ENCODE results near the gene EEA1.

DNA sequence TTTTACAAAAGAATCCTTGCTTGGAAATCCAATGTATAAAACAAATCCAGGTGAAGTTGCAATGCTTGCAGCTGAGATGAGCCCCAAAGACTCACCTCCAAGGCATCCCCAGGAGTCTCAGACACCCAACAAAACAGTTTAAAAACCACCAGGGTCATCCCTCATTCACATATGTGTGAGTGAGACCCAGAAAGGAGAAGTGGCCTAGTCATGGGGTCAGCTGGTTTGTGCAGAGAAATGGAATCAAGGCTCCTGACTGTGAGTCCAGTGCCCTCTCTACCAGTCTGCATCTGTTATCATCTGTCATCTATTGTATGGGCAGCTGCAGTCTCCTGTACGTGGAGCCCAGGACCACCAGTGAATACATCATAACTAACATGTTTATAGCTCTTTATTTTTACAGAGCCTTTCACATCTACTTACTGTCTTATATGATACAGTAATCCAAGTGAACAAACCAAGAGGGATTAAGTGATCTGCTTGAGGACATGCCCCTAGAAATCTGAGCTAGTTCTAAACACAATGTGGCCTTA, 199.3 kb downstream of the EEA1 start:
- TF ChIP-seq SIN3A (IDR thresholded peaks at IDR 0.05; ENCODE audit: low read depth, low read length) (no peak), STAT3 (IDR thresholded peaks at IDR 0.05; ENCODE audit: low read depth, low read length) (no peak), MXI1 (IDR thresholded peaks at IDR 0.05; ENCODE audit: low read depth, low read length) (no peak), TBL1XR1 (IDR thresholded peaks at IDR 0.05; ENCODE audit: low read depth, low read length) (no peak), SMC3 (IDR thresholded peaks at IDR 0.05; ENCODE audit: borderline replicate concordance, low read length) (no peak), PAX8 (IDR thresholded peaks at IDR 0.05) (no peak), TAF1 (IDR thresholded peaks at IDR 0.05; ENCODE audit: borderline replicate concordance, low read depth, low read length) (no peak), SP1 (IDR thresholded peaks at IDR 0.05; ENCODE audit: low read depth, low read length) (no peak)
- TF ChIP-seq, protein P1, sequence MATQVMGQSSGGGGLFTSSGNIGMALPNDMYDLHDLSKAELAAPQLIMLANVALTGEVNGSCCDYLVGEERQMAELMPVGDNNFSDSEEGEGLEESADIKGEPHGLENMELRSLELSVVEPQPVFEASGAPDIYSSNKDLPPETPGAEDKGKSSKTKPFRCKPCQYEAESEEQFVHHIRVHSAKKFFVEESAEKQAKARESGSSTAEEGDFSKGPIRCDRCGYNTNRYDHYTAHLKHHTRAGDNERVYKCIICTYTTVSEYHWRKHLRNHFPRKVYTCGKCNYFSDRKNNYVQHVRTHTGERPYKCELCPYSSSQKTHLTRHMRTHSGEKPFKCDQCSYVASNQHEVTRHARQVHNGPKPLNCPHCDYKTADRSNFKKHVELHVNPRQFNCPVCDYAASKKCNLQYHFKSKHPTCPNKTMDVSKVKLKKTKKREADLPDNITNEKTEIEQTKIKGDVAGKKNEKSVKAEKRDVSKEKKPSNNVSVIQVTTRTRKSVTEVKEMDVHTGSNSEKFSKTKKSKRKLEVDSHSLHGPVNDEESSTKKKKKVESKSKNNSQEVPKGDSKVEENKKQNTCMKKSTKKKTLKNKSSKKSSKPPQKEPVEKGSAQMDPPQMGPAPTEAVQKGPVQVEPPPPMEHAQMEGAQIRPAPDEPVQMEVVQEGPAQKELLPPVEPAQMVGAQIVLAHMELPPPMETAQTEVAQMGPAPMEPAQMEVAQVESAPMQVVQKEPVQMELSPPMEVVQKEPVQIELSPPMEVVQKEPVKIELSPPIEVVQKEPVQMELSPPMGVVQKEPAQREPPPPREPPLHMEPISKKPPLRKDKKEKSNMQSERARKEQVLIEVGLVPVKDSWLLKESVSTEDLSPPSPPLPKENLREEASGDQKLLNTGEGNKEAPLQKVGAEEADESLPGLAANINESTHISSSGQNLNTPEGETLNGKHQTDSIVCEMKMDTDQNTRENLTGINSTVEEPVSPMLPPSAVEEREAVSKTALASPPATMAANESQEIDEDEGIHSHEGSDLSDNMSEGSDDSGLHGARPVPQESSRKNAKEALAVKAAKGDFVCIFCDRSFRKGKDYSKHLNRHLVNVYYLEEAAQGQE (IDR thresholded peaks at IDR 0.05; ENCODE audit: low read depth, low read length): no peak
- TF ChIP-seq, protein P2, sequence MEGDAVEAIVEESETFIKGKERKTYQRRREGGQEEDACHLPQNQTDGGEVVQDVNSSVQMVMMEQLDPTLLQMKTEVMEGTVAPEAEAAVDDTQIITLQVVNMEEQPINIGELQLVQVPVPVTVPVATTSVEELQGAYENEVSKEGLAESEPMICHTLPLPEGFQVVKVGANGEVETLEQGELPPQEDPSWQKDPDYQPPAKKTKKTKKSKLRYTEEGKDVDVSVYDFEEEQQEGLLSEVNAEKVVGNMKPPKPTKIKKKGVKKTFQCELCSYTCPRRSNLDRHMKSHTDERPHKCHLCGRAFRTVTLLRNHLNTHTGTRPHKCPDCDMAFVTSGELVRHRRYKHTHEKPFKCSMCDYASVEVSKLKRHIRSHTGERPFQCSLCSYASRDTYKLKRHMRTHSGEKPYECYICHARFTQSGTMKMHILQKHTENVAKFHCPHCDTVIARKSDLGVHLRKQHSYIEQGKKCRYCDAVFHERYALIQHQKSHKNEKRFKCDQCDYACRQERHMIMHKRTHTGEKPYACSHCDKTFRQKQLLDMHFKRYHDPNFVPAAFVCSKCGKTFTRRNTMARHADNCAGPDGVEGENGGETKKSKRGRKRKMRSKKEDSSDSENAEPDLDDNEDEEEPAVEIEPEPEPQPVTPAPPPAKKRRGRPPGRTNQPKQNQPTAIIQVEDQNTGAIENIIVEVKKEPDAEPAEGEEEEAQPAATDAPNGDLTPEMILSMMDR (IDR thresholded peaks at IDR 0.05 in 2 of 3, conservative IDR thresholded peaks at IDR 0.05 in 1 of 3; ENCODE audit: control insufficient read depth in 2 of 3, extremely low read depth in 1 of 3, insufficient read depth in 1 of 3, low read depth in 3 of 3, low read length in 3 of 3): no peak
- TF ChIP-seq, protein P3, sequence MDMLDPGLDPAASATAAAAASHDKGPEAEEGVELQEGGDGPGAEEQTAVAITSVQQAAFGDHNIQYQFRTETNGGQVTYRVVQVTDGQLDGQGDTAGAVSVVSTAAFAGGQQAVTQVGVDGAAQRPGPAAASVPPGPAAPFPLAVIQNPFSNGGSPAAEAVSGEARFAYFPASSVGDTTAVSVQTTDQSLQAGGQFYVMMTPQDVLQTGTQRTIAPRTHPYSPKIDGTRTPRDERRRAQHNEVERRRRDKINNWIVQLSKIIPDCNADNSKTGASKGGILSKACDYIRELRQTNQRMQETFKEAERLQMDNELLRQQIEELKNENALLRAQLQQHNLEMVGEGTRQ (IDR thresholded peaks at IDR 0.05; ENCODE audit: borderline replicate concordance, low read depth, low read length): no peak
